PFSK-1 (cell line): ENCODE data around the gene RNASE1.

Source experiments
- POLR2AphosphoS5 ChIP-seq: IDR thresholded peaks from 2 replicates; pipeline ENCODE4 v1.6.1; 2012; ENCODE audit warnings: low read depth, mild to moderate bottlenecking, control low read depth, low read length, moderate library complexity
- TF ChIP-seq, protein P1 (sequence below), 2 experiments: IDR thresholded peaks; 2 replicates each; pipeline versions ENCODE4 v1.6.1 to v1.8.0; 2011 to 2012; ENCODE audit warnings: low read depth in 2 of 2, low read length in 2 of 2, control low read depth in 1 of 2, inconsistent platforms in 1 of 2, mild to moderate bottlenecking in 1 of 2, moderate library complexity in 1 of 2; ENCODE audit not compliant: insufficient read depth in 1 of 2

DNA sequence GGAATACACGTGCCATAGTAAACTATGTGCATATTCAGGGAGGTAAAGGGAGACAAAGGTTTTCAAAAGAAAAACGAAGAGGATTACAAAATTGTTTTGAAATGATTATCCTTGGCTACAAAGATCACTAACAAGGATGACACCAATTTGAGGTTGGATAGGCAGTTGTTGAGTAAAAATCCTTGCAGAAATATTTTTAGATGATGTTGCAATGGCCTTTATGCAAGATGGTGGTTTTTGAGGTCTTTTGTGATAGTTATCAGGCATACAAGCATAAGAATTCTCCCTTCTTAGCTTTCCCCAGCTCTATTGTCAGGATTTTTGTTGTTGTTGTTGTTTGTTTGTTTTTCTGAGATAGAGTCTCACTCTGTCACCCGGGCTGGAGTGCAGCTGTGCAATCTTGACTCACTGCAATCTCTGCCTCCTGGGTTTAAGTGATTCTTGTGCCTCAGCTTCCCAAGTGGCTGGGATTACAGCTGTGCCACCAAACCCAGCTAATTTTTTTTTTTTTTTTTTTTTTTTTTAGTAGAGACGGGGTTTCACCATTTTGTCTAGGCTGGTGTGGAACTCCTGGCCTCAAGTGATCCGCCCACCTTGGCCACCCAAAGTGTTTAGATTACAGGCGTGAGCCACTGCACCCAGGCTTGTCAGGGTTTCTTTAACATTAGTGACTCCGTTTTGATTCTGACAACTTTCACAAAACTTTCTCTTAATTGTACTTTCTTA lies 7.8 kb downstream of the RNASE1 start:
- TF ChIP-seq POLR2AphosphoS5 = no peak
- TF ChIP-seq, protein P1, sequence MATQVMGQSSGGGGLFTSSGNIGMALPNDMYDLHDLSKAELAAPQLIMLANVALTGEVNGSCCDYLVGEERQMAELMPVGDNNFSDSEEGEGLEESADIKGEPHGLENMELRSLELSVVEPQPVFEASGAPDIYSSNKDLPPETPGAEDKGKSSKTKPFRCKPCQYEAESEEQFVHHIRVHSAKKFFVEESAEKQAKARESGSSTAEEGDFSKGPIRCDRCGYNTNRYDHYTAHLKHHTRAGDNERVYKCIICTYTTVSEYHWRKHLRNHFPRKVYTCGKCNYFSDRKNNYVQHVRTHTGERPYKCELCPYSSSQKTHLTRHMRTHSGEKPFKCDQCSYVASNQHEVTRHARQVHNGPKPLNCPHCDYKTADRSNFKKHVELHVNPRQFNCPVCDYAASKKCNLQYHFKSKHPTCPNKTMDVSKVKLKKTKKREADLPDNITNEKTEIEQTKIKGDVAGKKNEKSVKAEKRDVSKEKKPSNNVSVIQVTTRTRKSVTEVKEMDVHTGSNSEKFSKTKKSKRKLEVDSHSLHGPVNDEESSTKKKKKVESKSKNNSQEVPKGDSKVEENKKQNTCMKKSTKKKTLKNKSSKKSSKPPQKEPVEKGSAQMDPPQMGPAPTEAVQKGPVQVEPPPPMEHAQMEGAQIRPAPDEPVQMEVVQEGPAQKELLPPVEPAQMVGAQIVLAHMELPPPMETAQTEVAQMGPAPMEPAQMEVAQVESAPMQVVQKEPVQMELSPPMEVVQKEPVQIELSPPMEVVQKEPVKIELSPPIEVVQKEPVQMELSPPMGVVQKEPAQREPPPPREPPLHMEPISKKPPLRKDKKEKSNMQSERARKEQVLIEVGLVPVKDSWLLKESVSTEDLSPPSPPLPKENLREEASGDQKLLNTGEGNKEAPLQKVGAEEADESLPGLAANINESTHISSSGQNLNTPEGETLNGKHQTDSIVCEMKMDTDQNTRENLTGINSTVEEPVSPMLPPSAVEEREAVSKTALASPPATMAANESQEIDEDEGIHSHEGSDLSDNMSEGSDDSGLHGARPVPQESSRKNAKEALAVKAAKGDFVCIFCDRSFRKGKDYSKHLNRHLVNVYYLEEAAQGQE (IDR thresholded peaks at IDR 0.05; ENCODE audit: insufficient read depth in 1 of 2, low read depth in 2 of 2, low read length in 2 of 2) = no peak
